HG02870 (cell line): ENCODE results near the gene SERP2.

ENCODE experiments used
- ATAC-seq: cut with Tn5 transposase; IDR thresholded peaks from one replicate; pipeline ENCODE4 v1.9.1; 2021; ENCODE audit warnings: mild to moderate bottlenecking, moderate library complexity; ENCODE audit not compliant: unreplicated experiment

SERP2 gene

GRCh38 chr13:44354884-44355283 lies 18.7 kb upstream of the SERP2 start:
- ATAC-seq, result no peak

- ATAC-seq, result no peak
Observed at GRCh38 chr13:44355621-44356020, 18.0 kb upstream of the SERP2 start.

DNA sequence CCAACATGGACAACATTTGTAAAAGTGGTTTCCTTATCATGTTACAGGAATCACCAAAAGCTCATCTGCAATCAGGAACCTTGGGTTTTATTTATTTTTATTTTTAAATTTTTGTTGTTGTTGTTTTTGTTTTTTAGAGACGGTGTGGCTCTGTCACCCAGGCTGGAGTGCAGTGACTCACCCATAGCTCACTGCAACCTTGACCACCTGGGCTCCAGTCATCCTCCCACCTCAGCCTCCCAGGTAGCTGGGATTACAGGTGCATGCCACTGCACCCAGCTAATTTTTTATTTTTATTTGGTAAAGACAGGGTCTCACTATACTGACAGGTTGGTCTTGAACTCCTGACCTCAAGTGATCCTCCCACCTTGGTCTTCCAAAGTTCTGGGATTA lies 13.6 kb upstream of the SERP2 start:
- no peak for ATAC-seq

DNA sequence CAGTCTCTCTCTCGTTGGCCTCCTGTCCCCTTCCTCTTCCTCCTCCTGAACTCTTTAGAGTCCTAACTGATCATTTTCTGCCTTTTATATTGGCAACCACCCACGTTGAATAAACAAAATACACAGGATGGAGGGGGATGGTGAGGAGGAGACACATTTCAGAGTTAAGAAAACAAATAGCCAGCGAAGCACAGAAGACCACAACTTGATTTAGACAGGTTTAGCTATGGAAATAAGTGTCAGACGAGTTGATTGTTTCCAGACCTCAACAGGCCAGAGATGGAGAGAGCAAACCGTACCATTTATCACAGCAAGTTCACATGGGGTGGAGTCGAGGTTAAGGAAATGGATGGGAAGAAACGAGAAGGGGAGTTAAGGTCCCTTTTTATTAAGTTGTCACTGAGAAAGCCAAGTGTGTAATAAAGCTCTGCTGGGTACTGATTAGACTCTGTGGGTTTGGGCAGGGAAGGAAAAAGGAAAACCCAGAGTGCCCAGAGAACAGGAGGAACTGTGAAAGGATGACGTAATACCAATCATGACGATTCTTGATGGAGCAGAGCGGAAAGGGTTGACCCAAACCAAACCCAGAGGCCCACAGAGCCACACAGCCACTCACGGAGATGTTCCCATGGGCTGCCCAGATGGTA lies 11.1 kb upstream of the SERP2 start:
- no peak for ATAC-seq

GRCh38 chr13:44363631-44364344 lies 9.8 kb upstream of the SERP2 start:
- no peak for ATAC-seq

GRCh38 chr13:44364345-44365000 lies 9.2 kb upstream of the SERP2 start:
- ATAC-seq, result no peak

DNA sequence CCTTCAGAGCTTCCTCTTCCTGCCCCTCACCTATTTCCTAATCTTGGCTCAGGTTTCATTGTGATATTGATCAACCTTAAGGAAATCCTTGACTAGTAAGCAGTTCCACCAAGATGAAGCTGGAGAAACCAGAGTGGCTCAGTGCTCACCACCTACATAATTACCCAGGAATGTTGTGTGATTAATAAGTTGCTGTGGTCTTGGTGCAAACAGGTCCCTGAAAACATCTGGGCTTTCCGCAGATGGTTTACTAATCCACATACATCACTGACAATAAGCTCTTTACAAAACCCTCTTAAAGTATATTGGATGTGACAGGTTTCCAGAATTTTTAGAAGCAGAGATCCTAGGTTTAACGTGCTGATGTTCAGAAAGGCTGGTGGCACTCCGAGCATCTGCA lies 8.6 kb upstream of the SERP2 start:
- no peak for ATAC-seq

DNA sequence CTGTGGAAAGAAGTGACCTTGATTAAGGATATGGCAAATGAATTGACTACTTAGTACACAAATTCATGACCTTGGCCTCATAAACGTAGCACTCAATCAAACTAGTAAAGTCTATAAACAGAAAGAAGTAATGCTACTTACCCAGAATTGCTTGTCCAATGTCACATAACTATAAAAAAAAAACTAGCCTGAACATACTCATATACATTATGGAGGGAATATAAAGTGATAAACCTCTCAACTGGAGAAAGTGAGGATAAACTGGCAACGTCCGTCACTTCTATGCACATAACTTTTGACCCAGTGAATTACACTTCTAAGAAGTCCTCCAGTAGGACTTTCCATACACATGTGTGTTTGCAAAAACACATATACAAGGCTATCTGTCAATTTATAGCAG lies 7.7 kb upstream of the SERP2 start:
- ATAC-seq, result no peak

DNA sequence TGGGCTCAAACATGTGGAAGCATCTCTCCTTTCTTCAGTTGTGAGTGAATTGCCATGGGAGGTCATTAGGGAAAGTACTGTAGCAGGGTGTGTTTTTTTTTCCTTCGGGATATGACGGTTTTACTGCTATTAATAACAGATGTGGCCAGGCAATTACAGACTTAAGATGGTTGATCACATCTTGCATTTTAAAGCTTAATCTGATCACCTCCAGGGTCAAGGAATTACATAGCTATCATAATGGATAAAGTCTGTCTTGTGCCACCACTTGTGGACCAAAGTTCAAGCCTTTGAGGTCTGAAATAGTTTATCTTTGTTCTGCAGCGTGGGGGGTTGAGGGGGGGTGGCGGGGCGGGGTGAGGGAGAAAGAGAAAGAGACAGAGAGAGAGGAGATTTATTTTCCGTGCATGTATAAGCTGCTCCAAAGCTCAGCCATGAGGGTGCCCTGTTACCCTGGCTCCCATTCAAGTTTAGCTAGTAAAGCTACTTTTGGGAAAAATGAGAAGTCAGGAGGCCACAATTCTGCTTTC lies 5.5 kb upstream of the SERP2 start:
- ATAC-seq, result no peak

- no peak for ATAC-seq
Observed at GRCh38 chr13:44368599-44369368, 4.8 kb upstream of the SERP2 start.

GRCh38 chr13:44371421-44371820 lies 2.2 kb upstream of the SERP2 start:
- no peak for ATAC-seq

DNA sequence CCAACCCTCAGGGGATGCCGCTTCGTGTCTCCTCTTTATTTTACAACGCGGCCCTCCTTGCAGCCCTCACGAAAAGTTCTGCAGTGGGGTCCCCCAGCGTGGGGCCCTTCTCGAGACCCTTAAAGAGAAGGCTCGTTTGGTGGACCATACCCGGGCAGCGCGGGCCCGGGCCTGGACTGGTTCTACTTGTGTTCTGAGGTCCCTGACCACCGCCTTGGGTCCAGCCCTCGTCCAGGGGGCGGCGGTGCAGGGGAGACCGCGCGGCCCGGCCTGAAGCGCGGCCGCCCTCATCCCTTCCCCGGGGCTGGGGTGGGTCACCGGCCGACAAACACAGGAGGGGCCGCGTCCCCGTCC lies 400 bp upstream of the SERP2 start:
- ATAC-seq, result no peak

DNA sequence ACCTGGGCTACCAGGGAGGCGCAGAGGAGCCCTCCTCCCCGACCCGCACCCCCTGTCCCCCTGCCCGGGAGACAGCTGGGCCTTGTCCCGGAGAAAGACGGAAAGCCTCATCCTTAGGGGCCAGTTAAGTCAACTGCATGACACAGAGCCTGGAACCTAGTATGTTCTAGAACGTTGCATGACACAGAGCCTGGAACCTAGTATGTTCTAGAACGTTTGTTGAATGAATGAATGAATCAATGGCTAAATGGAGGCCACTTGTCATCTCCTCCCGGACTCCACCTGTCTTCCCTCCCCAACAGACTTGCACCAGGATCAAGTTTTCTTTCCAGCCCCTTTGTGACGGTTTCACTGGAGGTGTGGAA lies 706 bp downstream of the SERP2 start:
- ATAC-seq, result no peak

DNA sequence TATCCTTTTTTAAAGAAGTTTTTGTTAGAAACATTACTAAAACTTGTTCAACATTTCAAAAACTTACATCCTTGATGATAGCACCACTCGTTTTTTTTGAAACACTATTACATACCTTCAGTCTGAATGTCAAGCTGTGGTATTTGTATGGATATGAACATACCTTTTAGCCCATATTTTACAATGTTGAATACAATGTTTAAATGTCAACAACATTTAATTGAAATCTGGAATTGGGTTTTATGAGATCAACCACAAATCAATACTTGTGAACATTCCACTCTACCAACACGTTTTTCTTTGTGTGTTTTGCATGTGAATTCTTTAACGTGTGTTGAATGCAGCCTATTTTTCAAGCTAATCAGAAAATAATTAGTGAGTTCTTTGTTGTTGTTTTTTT lies 4.7 kb downstream of the SERP2 start:
- ATAC-seq, result no peak

DNA sequence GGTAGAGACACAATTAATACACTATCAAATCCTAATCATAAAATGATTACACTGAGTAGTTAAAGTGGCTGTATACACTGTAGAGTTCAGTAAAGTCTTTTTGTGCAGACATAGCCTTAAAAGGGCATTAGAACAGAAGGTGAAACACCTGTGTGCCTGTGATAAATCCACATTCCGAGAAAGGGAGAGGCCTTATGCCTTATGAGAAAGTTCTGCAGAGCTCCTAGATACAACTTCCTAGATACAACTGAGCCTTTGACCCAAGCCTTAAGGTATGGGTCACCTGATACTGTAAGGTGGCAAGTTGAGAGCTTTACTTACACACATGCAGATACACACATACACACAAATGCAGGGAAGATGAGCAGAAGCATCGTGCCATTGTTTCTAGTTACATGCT lies 6.3 kb downstream of the SERP2 start:
- ATAC-seq, result no peak

- no peak for ATAC-seq
Observed at GRCh38 chr13:44380404-44381165, 7.0 kb downstream of the SERP2 start.

DNA sequence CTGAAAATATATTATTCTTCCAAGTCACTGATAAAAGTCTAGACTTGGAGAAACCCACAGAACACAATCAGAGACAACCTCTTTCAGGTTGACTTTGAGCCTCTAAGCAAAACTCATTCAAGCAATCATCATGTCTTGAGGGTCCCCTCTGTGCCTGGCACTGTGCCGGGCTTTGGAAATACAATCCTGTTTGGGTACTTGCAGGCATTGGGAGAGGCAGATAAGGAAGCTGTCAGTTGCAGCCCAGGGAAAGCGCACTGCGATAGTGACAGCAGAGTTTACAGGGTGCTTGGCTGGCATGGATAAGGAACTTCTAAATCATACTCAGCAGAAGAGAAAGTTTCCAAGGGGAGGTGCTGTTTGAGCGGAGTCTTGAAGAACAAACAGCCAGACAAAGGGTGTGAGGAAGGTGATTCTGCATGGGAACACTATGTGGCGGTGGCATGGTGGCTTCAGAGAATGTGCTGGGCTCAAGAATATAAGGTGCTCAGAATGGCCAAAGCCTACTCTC lies 9.1 kb downstream of the SERP2 start:
- no peak for ATAC-seq

GRCh38 chr13:44383945-44384344 lies 10.3 kb downstream of the SERP2 start:
- ATAC-seq, result no peak

DNA sequence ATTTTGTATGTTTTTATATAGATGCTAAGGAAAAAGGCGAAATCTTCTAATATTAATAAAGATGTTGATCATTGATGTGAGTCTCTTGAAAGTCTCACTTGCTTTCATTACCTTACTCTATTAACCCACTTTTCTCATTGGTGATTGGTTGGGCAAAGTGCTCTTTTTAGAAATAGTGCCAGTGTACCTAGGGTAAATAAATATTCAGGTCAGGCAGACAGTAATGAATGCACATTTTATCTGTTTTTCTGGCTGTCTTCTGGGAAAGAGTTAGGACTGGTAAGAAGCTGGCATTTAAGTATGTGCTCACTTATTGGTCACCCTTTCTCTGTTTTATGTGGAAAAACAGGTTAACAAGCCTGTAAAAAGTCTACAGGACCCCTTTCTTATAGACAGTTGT lies 11.2 kb downstream of the SERP2 start:
- no peak for ATAC-seq

- ATAC-seq, result no peak
Observed at GRCh38 chr13:44385401-44385800, 11.8 kb downstream of the SERP2 start.

GRCh38 chr13:44385847-44386246 lies 12.2 kb downstream of the SERP2 start:
- no peak for ATAC-seq
